B cell (primary cell): ENCODE measurements around the gene ABCA7. TPM values are rescaled to one million over a fixed set of nuclear protein-coding genes. Genes with fewer than 3 reads are reported as not detected.

Source experiments
- ATAC-seq: fragments of 200-7000 bp; cut with Tn5 transposase; one replicate; pipeline ENCODE4 v1.10.0; 2021; ENCODE audit warnings: low read depth, mild to moderate bottlenecking, moderate number of reproducible peaks, moderate library complexity
- CTCF ChIA-PET: fragments of 350-600 bp; sonication (Branson Sonifier 250); formaldehyde crosslinking; loops from one replicate; lab custom pipeline; 2021; ENCODE audit warnings: antibody characterized with exemption, inconsistent platforms; lab: Charles Lee
- POLR2A ChIA-PET: fragments of 350-600 bp; sonication (Branson Sonifier 250); formaldehyde crosslinking; loops from one replicate; lab custom pipeline; 2021; ENCODE audit warnings: antibody characterized with exemption; lab: Charles Lee
- DNase-seq: peaks from one replicate; pipeline ENCODE4 v3.0.0; 2013
- H2AFZ ChIP-seq: 2 replicates; pipeline ENCODE4 v1.6.1; 2012; ENCODE audit warnings: mild to moderate bottlenecking, low read depth, low read length; ENCODE audit not compliant: insufficient read depth, poor library complexity, severe bottlenecking
- H3K27ac ChIP-seq, 2 donors: 1 replicate in 1 of 2; 2 replicates in 1 of 2; pipeline ENCODE4 v1.5.1; 2012 to 2013; ENCODE audit warnings: low read length in 2 of 2, mild to moderate bottlenecking in 2 of 2, moderate library complexity in 1 of 2
- H3K27me3 ChIP-seq, 4 experiments: fragments of 200-600 bp in 1 of 4; sonication (generic) in 1 of 4; replicated peaks in 1 of 4; 1 replicate in 2 of 4; 2 replicates in 2 of 4; pipeline versions ENCODE4 v1.6.1 to v1.7.0; 2013 to 2016; ENCODE audit warnings: low read length in 3 of 4, mild to moderate bottlenecking in 2 of 4, mixed read lengths in 1 of 4, moderate library complexity in 1 of 4; ENCODE audit not compliant: insufficient read depth in 4 of 4, control insufficient read depth in 3 of 4; ENCODE audit errors: control extremely low read depth in 1 of 4
- H3K36me3 ChIP-seq, 2 experiments: replicated peaks in 1 of 2; 1 replicate in 1 of 2; 2 replicates in 1 of 2; pipeline versions ENCODE4 v1.6.1 to v1.7.1; 2013; ENCODE audit warnings: low read length in 1 of 2; ENCODE audit not compliant: insufficient read depth in 2 of 2, control insufficient read depth in 1 of 2; ENCODE audit errors: control extremely low read depth in 1 of 2, extremely low read depth in 1 of 2
- H3K4me1 ChIP-seq, 2 donors: fragments of 200-600 bp in 1 of 2; sonication (generic) in 1 of 2; 1 replicate in 1 of 2; 2 replicates in 1 of 2; pipeline versions ENCODE4 v1.5.1 to v1.6.1; 2013 to 2017; ENCODE audit warnings: low read length in 2 of 2; ENCODE audit not compliant: control insufficient read depth in 2 of 2, insufficient read depth in 2 of 2
- H3K4me2 ChIP-seq: replicated peaks from 2 replicates; pipeline ENCODE3; 2012; ENCODE audit warnings: mild to moderate bottlenecking, low read depth, low read length; ENCODE audit not compliant: poor library complexity, severe bottlenecking
- H3K4me3 ChIP-seq, 5 experiments: fragments of 200-600 bp in 1 of 5; sonication (generic) in 1 of 5; 1 replicate in 3 of 5; 2 replicates in 2 of 5; pipeline versions ENCODE4 v1.5.1 to v1.7.0; 2011 to 2016; ENCODE audit warnings: low read length in 4 of 5, mild to moderate bottlenecking in 4 of 5, low read depth in 2 of 5, control low read depth in 1 of 5, moderate library complexity in 1 of 5; ENCODE audit not compliant: insufficient read depth in 1 of 5; ENCODE audit errors: control extremely low read depth in 1 of 5, extremely low read depth in 1 of 5
- H3K79me2 ChIP-seq: fragments of 200-600 bp; sonication (generic); one replicate; pipeline ENCODE4 v1.6.0; 2016; ENCODE audit warnings: low read length; ENCODE audit not compliant: control insufficient read depth, insufficient read depth
- H3K9ac ChIP-seq: fragments of 200-600 bp; sonication (generic); 2 replicates; pipeline ENCODE4 v1.6.1; 2017; ENCODE audit warnings: mild to moderate bottlenecking, low read length, moderate library complexity
- H3K9me3 ChIP-seq, 3 donors: one replicate each; pipeline versions ENCODE4 v1.6.1 to v1.7.1; 2013; ENCODE audit warnings: low read length in 2 of 3; ENCODE audit not compliant: control insufficient read depth in 2 of 3, insufficient read depth in 1 of 3; ENCODE audit errors: control extremely low read depth in 1 of 3
- H4K20me1 ChIP-seq: 2 replicates; pipeline ENCODE4 v1.6.0; 2012; ENCODE audit warnings: mild to moderate bottlenecking, low read length; ENCODE audit not compliant: insufficient read depth, control insufficient read depth, poor library complexity, severe bottlenecking
- H3K27ac Mint-ChIP-seq: one replicate; pipeline ENCODE4 v1.8.0; 2021; ENCODE audit warnings: mixed read lengths
- H3K27me3 Mint-ChIP-seq: one replicate; pipeline ENCODE4 v1.8.0; 2021; ENCODE audit warnings: mixed read lengths
- H3K4me1 Mint-ChIP-seq: one replicate; pipeline ENCODE4 v1.8.0; 2021; ENCODE audit warnings: mixed read lengths
- H3K4me3 Mint-ChIP-seq: one replicate; pipeline ENCODE4 v1.8.0; 2021; ENCODE audit warnings: mixed read lengths
- H3K9me3 Mint-ChIP-seq: one replicate; pipeline ENCODE4 v1.8.0; 2022; ENCODE audit warnings: mixed read lengths; ENCODE audit not compliant: insufficient read depth
- EZH2 ChIP-seq: IDR thresholded peaks from 2 replicates; pipeline ENCODE4 v1.6.1; 2012; ENCODE audit warnings: borderline replicate concordance, low read depth, mild to moderate bottlenecking, moderate library complexity, low read length; ENCODE audit not compliant: insufficient read depth, poor library complexity, severe bottlenecking
- WGBS: methylation state at CpG from one replicate; pipeline ENCODE4 v1.1.5; 2013; ENCODE audit warnings: missing lambda C conversion rate; ENCODE audit not compliant: insufficient coverage; 5-methylcytosine and 5-hydroxymethylcytosine counted together
- intact Hi-C: fragments of 100-400 bp; cut with micrococcal nuclease; formaldehyde crosslinking; loops from one replicate; pipeline ENCODE4 v1.10.0; 2022
- polyA plus RNA-seq: library from polyadenylated mRNA; depleted of rRNA; stranded (reverse); fragments of >200 nt; gene quantifications from 2 replicates; pipeline ENCODE4 v1.2.3, GENCODE V29; 2012
- total RNA-seq, 2 donors: library from RNA; stranded (reverse); fragments of 120-200 nt in 1 of 2; gene quantifications; 1 replicate in 1 of 2; 2 replicates in 1 of 2; pipeline versions ENCODE4 v1.2.3 to v1.2.4, GENCODE V29; 2013 to 2022
- TF ChIP-seq, protein P1 (sequence below): fragments of 200-600 bp; IDR thresholded peaks from one replicate; pipeline ENCODE4 v1.8.0; 2022; ENCODE audit warnings: antibody characterized with exemption, mild to moderate bottlenecking

ABCA7 gene
- total and polyA plus RNA-seq, 2 donors (not counting 1 experiment from before 2014, with no cell fraction given), result 192 to 281 TPM

GRCh38 chr19:1053176-1054101 lies 13.5 kb downstream of the ABCA7 start:
- Histone ChIP-seq H3K27me3 (no peaks in the 10 kb centered on the region), H3K4me1 (peaks cover 0 to 16% of the 10 kb centered on the region in 2 donors), H3K4me2 (no peak overlapping the region), H3K4me3 (no peak overlapping the region), H3K79me2 (peaks cover 3% of the 10 kb centered on the region), H3K9ac (no peak overlapping the region), H3K27ac (no peak overlapping the region), H3K9me3 (peaks cover 1 to 49% (median 23%) of the 10 kb centered on the region in 3 donors), H4K20me1 (no peaks in the 10 kb centered on the region), H2AFZ (no peak overlapping the region), H3K36me3 (peaks cover 3 to 72% of the 10 kb centered on the region in 2 experiments)
- no peak overlapping the region for H3K4me3 Mint-ChIP-seq
- no peak for TF ChIP-seq EZH2
- TF ChIP-seq, protein P1, sequence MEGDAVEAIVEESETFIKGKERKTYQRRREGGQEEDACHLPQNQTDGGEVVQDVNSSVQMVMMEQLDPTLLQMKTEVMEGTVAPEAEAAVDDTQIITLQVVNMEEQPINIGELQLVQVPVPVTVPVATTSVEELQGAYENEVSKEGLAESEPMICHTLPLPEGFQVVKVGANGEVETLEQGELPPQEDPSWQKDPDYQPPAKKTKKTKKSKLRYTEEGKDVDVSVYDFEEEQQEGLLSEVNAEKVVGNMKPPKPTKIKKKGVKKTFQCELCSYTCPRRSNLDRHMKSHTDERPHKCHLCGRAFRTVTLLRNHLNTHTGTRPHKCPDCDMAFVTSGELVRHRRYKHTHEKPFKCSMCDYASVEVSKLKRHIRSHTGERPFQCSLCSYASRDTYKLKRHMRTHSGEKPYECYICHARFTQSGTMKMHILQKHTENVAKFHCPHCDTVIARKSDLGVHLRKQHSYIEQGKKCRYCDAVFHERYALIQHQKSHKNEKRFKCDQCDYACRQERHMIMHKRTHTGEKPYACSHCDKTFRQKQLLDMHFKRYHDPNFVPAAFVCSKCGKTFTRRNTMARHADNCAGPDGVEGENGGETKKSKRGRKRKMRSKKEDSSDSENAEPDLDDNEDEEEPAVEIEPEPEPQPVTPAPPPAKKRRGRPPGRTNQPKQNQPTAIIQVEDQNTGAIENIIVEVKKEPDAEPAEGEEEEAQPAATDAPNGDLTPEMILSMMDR, result no peak
- POLR2A ChIA-PET, result interaction anchor here (0.5 to 1.4 kb wide), 3 partner anchors 21 to 52 kb away, joined by 3 to 4 read pairs (median 3); partner anchors contain the start of gene CNN2
- no peak for ATAC-seq
- no peak overlapping the region for H3K27ac Mint-ChIP-seq
- CTCF ChIA-PET, result interaction anchor here (1.3 to 1.5 kb wide), 2 partner anchors 11 to 35 kb away, joined by 3 to 4 read pairs; no protein-coding TSS in a partner anchor
- intact Hi-C loops, result no loop called here
- H3K27me3 Mint-ChIP-seq, result no peaks in the 10 kb centered on the region
- no peaks in the 10 kb centered on the region for H3K9me3 Mint-ChIP-seq
- DNase-seq, result no peak
- WGBS, result 94% methylated on average over 31 of the region's 31 CpGs
- peaks cover 19% of the 10 kb centered on the region for H3K4me1 Mint-ChIP-seq
